NCI-H1048 (cell line): ENCODE data around the gene CNTN4.
"Not testable (repeated sequence)": the region's sequence is repeated elsewhere in the genome, so short reads cannot be mapped to it uniquely, and the experiment has no call there.

Source experiments
- DNase-seq: peaks from one replicate; lab custom pipeline; 2025; lab: John Stamatoyannopoulos, UW

CNTN4 gene

GRCh38 chr3:2908693-2909351 is 810.2 kb downstream of the CNTN4 start:
- DNase-seq, result no peak

GRCh38 chr3:2910997-2911396 is 812.3 kb downstream of the CNTN4 start:
- DNase-seq, result no peak

GRCh38 chr3:2915826-2916225 is 817.2 kb downstream of the CNTN4 start:
- no peak for DNase-seq

- DNase-seq, result not testable (repeated sequence)
These were observed 818.0 kb downstream of the CNTN4 start for GRCh38 chr3:2916640-2917039.

GRCh38 chr3:2920103-2920502 is 821.4 kb downstream of the CNTN4 start:
- DNase-seq, result no peak

GRCh38 chr3:2921452-2921851 is 822.8 kb downstream of the CNTN4 start:
- no peak for DNase-seq

- no peak for DNase-seq
These were observed 823.2 kb downstream of the CNTN4 start for GRCh38 chr3:2921903-2922302.

GRCh38 chr3:2923390-2923789 is 824.7 kb downstream of the CNTN4 start:
- no peak for DNase-seq

GRCh38 chr3:2927259-2927658 is 828.6 kb downstream of the CNTN4 start:
- no peak for DNase-seq

GRCh38 chr3:2929574-2929973 is 830.9 kb downstream of the CNTN4 start:
- no peak for DNase-seq

GRCh38 chr3:2931265-2931664 is 832.6 kb downstream of the CNTN4 start:
- no peak for DNase-seq

- no peak for DNase-seq
These were observed 835.9 kb downstream of the CNTN4 start for GRCh38 chr3:2934541-2934940.

- no peak for DNase-seq
These were observed 838.4 kb downstream of the CNTN4 start for GRCh38 chr3:2937055-2937454.

- no peak for DNase-seq
These were observed 838.9 kb downstream of the CNTN4 start for GRCh38 chr3:2937592-2937991.

- no peak for DNase-seq
These were observed 840.0 kb downstream of the CNTN4 start for GRCh38 chr3:2938711-2939110.

- DNase-seq, result no peak
These were observed 841.4 kb downstream of the CNTN4 start for GRCh38 chr3:2940062-2940461.

- no peak for DNase-seq
These were observed 846.0 kb downstream of the CNTN4 start for GRCh38 chr3:2944628-2945027.

- DNase-seq, result no peak
These were observed 846.5 kb downstream of the CNTN4 start for GRCh38 chr3:2945121-2945520.

GRCh38 chr3:2947536-2947935 is 848.9 kb downstream of the CNTN4 start:
- DNase-seq, result no peak

GRCh38 chr3:2948882-2949281 is 850.2 kb downstream of the CNTN4 start:
- DNase-seq, result no peak

- no peak for DNase-seq
These were observed 851.5 kb downstream of the CNTN4 start for GRCh38 chr3:2950159-2950558.

GRCh38 chr3:2957115-2957514 is 858.4 kb downstream of the CNTN4 start:
- DNase-seq, result no peak

GRCh38 chr3:2958551-2958950 is 859.9 kb downstream of the CNTN4 start:
- no peak for DNase-seq

GRCh38 chr3:2961576-2961975 is 862.9 kb downstream of the CNTN4 start:
- DNase-seq, result no peak

GRCh38 chr3:2967871-2968270 is 869.2 kb downstream of the CNTN4 start:
- no peak for DNase-seq
